Measurements from ENCODE around the gene UXS1. TPM values are rescaled to one million over a fixed set of nuclear protein-coding genes. Genes with fewer than 3 reads are reported as not detected.
A peak's percentile ranks its signal among the peaks of the same experiment; 100 is the strongest.

Gene UXS1
- total RNA-seq, 1 donor from 2014 or later = 60.0 TPM

DNA sequence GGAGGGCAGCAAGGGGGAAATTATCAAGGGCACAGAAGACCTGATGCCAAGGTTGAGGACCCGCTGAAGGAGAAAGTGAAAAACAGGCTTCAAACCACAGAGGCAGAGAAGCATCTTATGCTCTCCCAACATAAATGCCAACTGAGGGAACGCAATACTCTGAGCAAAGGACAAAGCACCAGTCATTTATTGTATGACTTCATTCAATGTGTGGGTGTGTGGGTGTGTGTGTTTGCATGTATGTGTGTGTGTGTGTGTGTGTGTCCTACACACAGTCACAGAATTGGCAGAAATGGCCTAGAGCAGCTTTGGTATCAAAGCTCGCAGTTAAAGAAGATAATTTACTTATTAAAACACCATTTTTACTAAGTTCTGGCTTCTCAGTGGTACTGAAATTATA lies 51.4 kb downstream of the UXS1 start:
- H3K4me1 ChIP-seq = peaks cover 23% of the 10 kb centered on the region
- TF ChIP-seq, protein P1, sequence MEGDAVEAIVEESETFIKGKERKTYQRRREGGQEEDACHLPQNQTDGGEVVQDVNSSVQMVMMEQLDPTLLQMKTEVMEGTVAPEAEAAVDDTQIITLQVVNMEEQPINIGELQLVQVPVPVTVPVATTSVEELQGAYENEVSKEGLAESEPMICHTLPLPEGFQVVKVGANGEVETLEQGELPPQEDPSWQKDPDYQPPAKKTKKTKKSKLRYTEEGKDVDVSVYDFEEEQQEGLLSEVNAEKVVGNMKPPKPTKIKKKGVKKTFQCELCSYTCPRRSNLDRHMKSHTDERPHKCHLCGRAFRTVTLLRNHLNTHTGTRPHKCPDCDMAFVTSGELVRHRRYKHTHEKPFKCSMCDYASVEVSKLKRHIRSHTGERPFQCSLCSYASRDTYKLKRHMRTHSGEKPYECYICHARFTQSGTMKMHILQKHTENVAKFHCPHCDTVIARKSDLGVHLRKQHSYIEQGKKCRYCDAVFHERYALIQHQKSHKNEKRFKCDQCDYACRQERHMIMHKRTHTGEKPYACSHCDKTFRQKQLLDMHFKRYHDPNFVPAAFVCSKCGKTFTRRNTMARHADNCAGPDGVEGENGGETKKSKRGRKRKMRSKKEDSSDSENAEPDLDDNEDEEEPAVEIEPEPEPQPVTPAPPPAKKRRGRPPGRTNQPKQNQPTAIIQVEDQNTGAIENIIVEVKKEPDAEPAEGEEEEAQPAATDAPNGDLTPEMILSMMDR (IDR thresholded peaks at IDR 0.05) = no peak
- intact Hi-C loops (cut with DNase I) = no loop called here
- H3K9me3 ChIP-seq = no peaks in the 10 kb centered on the region
- DNase-seq = no peak
- no peak for ATAC-seq
- peaks cover 9% of the 10 kb centered on the region for H3K36me3 ChIP-seq
- no peak overlapping the region for H3K27ac ChIP-seq
- no peak overlapping the region for H3K4me3 ChIP-seq
- no peaks in the 10 kb centered on the region for H3K27me3 ChIP-seq (ENCODE audit: low read depth)

DNA sequence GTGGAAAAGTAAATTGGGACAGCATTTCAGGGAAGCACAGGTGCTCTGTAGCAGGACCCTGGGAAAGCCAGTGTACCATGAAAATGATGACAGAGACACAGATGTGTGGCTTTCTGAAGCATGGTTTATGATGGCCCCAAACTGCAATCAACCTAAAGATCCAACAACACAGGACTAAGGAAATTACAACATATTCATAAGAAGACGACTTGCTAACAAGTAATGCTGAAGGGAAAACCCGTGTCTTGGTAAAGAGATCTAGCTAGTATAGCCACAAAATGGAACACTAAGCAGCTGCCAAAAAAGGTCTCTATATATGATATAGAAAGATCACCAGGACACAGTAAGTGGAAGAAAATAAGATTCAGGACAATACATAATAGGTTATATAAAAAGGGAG lies 53.2 kb downstream of the UXS1 start:
- TF ChIP-seq, protein P1 (IDR thresholded peaks at IDR 0.05) = no peak
- Histone ChIP-seq H3K4me1 (peaks cover 25% of the 10 kb centered on the region), H3K36me3 (peaks cover 9% of the 10 kb centered on the region), H3K27ac (no peak overlapping the region), H3K9me3 (no peaks in the 10 kb centered on the region), H3K27me3 (ENCODE audit: low read depth) (no peaks in the 10 kb centered on the region), H3K4me3 (no peak overlapping the region)
- intact Hi-C loops (cut with DNase I) = no loop called here
- no peak for ATAC-seq
- no peak for DNase-seq

DNA sequence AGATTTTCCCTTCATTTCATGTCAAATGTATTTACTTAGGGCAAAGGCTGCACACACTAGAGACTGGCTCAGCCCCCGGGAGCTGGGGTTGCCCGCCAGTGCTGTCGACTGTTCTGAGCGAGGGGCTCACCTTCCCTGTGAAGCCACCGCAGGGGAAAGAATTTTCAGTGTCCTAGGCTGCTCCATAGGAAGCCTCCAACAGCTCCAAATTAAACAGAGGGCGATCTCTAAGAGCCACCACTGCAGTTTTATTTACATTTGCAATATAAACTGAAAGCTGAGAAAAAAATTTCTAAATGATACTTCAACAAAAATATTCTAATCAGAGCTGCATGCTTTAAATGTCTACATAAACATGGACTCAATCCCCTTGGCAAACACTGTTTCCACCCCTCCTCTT lies 54.0 kb downstream of the UXS1 start:
- H3K4me3 ChIP-seq = no peak overlapping the region
- no peaks in the 10 kb centered on the region for H3K27me3 ChIP-seq (ENCODE audit: low read depth)
- H3K27ac ChIP-seq = no peak overlapping the region
- peak in 1 of 2 donors; percentile 29 for ATAC-seq
- TF ChIP-seq, protein P1 (IDR thresholded peaks at IDR 0.05) = no peak
- H3K4me1 ChIP-seq = peaks cover 25% of the 10 kb centered on the region
- no peaks in the 10 kb centered on the region for H3K9me3 ChIP-seq
- intact Hi-C loops (cut with DNase I) = no loop called here
- DNase-seq = no peak
- H3K36me3 ChIP-seq = peaks cover 8% of the 10 kb centered on the region

DNA sequence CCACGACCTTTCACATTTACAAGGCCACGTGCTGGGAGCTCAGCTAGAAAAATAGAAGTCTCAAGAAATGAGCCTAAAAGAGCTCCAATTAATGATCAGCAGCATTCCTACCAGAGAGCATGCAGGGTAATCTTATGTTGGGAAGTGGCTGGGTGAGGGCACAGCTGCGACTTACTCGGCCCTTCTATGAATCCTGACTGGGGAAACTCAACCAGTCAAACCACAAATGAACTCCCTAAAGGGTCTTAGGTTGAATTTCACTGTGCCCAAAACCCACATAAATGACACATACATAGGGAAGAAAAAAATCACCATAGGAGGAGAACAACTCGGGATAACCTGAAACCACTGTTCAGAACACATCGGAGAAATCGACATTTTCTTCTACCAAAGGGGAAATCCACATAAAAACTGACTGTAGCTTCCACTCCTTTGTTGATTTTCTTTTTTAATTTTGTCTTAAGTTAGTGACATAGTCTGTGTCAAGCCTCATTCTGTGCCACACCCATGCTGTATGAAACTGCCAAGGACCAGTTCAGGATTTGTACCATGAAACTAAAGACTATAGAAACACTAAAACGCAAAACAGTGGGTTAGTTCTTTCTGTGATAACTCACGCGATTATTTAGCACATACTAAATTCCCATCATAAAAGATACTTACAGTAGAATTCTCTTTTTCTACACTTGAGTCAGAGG lies 54.7 kb downstream of the UXS1 start:
- intact Hi-C loops (cut with DNase I) = no loop called here

DNA sequence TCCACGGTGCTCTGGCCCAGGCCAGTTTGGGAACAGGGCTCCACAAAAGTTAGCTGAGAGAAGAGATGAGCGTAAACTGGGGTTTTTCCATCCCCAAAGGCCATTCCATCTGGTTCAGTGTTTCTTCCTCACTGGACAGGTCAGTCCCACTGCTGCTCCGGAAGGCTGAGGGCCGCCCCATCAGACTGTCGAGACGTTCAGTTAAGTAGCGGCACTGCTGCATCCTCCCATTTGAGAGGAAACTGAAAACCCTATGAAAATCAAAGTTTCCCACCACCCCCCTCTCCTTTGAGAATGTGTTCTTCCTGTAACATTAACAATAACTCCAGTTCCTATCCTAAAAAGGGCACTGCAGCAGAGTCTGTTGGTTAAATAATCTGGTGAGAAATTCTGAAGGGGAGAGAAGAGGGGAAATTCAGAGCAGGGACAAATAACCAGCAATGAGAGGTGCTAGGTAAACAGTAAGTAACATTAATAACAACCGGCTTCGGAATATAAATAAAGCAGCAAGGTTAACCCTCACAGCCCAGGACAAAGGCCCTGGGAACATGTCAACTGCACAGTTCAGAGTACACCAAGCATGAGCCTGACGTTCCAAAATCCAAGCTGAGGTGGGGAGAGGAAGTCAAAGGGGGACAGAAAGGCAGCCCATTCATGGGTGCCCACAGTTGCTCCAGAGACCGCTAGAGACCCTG lies 55.4 kb downstream of the UXS1 start:
- no peaks in the 10 kb centered on the region for H3K9me3 ChIP-seq
- H3K4me1 ChIP-seq = peaks cover 25% of the 10 kb centered on the region
- no peaks in the 10 kb centered on the region for H3K27me3 ChIP-seq (ENCODE audit: low read depth)
- DNase-seq = no peak
- no peaks in the 10 kb centered on the region for H3K36me3 ChIP-seq
- ATAC-seq = peak; percentile 46 to 56
- no peak overlapping the region for H3K4me3 ChIP-seq
- peak overlapping the region; percentile 47 for H3K27ac ChIP-seq
- TF ChIP-seq, protein P1 (IDR thresholded peaks at IDR 0.05) = no peak
- intact Hi-C loops (cut with DNase I) = no loop called here

More for the DNA sequence above, 54.7 kb downstream of the UXS1 start:
- Histone ChIP-seq H3K9me3 (no peaks in the 10 kb centered on the region), H3K4me1 (peaks cover 25% of the 10 kb centered on the region), H3K36me3 (peaks cover under 1% of the 10 kb centered on the region), H3K27ac (no peak overlapping the region), H3K27me3 (ENCODE audit: low read depth) (no peaks in the 10 kb centered on the region), H3K4me3 (no peak overlapping the region)
- ATAC-seq (peak in 1 of 2 donors; percentile 47), DNase-seq (no peak)
- TF ChIP-seq, protein P1 (IDR thresholded peaks at IDR 0.05) = no peak
